K562 (cell line): ENCODE measurements around the gene FGF4. TPM values are rescaled to one million over a fixed set of nuclear protein-coding genes. Genes with fewer than 3 reads are reported as not detected.

Experiments
- ATAC-seq: fragments of 200-7000 bp; cut with Tn5 transposase; 3 replicates; pipeline ENCODE4 v1.9.1; 2020; ENCODE audit warnings: moderate library complexity
- BruUV-seq: library from RNA; stranded (reverse); fragments of 400-500 nt; replicated peaks from 2 replicates; lab custom pipeline; 2021; lab: Mats Ljungman, UMichigan
- CTCF ChIA-PET: fragments of 300-600 bp; formaldehyde crosslinking; extraction: SDS; loops from one replicate; lab custom pipeline; 2021; ENCODE audit warnings: low intra/inter-chr PET ratio; lab: Yijun Ruan, JAX
- POLR2A ChIA-PET: fragments of 300-600, 350-650 bp; sonication (Branson Sonifier 250); formaldehyde crosslinking; extraction: SDS; loops from one replicate; lab custom pipeline; 2021; ENCODE audit warnings: antibody characterized with exemption, inconsistent platforms; lab: Yijun Ruan, JAX
- DNase-seq, 4 experiments: peaks; one replicate each; pipeline versions ENCODE4 v3.0.0 to v3.0.0-alpha.2; 2011 to 2018; ENCODE audit warnings: low spot score in 3 of 4, mixed read lengths in 3 of 4; ENCODE audit errors: extremely low read depth in 1 of 4
- FAIRE-seq: peaks from 2 replicates; lab custom pipeline; 2011; peaks lifted over from hg19 to GRCh38; lab: Jason Lieb, UNC
- H2AFZ ChIP-seq: 2 replicates; pipeline ENCODE4 v1.6.0; 2011; ENCODE audit warnings: low read depth, low read length, control low read depth, inconsistent platforms
- H3K27ac ChIP-seq: fragments of 200-600 bp; 3 replicates; pipeline ENCODE4 v1.8.0; 2011; ENCODE audit warnings: low read depth, mild to moderate bottlenecking, control low read depth, inconsistent platforms, low read length, moderate library complexity, mixed read lengths; ENCODE audit errors: extremely low read depth
- H3K27me3 ChIP-seq, 2 experiments: fragments of 300-600 bp in 1 of 2; 2 replicates in 1 of 2; 3 replicates in 1 of 2; pipeline versions ENCODE4 v1.6.0 to v1.8.0; 2011; ENCODE audit warnings: inconsistent platforms in 2 of 2, low read length in 2 of 2, mild to moderate bottlenecking in 1 of 2, mixed read lengths in 1 of 2, moderate library complexity in 1 of 2; ENCODE audit not compliant: control insufficient read depth in 2 of 2, insufficient read depth in 2 of 2
- H3K36me3 ChIP-seq: fragments of 300-600 bp; 3 replicates; pipeline ENCODE4 v1.8.0; 2011; ENCODE audit warnings: mild to moderate bottlenecking, low read length, inconsistent platforms; ENCODE audit not compliant: control insufficient read depth, insufficient read depth
- H3K4me1 ChIP-seq, 2 experiments: fragments of 200-600 bp in 1 of 2; replicated peaks in 1 of 2; 2 replicates in 1 of 2; 3 replicates in 1 of 2; pipeline versions ENCODE4 v1.5.1 to v1.8.0; 2011; ENCODE audit warnings: inconsistent platforms in 2 of 2, low read length in 2 of 2, mild to moderate bottlenecking in 1 of 2, mixed read lengths in 1 of 2, moderate library complexity in 1 of 2; ENCODE audit not compliant: control insufficient read depth in 2 of 2, insufficient read depth in 2 of 2
- H3K4me2 ChIP-seq: 2 replicates; pipeline ENCODE4 v1.6.1; 2011; ENCODE audit warnings: low read length, control low read depth, inconsistent platforms, mixed read lengths; ENCODE audit not compliant: insufficient read depth
- H3K4me3 ChIP-seq: fragments of 200-600 bp; sonication (generic), shearing (Covaris generic); 2 replicates; pipeline ENCODE4 v1.5.1; 2016; ENCODE audit warnings: control low read depth, inconsistent platforms
- H3K79me2 ChIP-seq: fragments of 200-600 bp; 3 replicates; pipeline ENCODE4 v1.8.0; 2011; ENCODE audit warnings: low read length, inconsistent platforms; ENCODE audit not compliant: control insufficient read depth, insufficient read depth
- H3K9ac ChIP-seq, 2 experiments: 2 replicates each; pipeline versions ENCODE4 v1.6.0 to v1.6.1; 2011; ENCODE audit warnings: low read depth in 2 of 2, low read length in 2 of 2, control low read depth in 1 of 2, inconsistent platforms in 1 of 2, mild to moderate bottlenecking in 1 of 2, mixed read lengths in 1 of 2; ENCODE audit not compliant: insufficient read depth in 1 of 2
- H3K9me1 ChIP-seq: one replicate; pipeline ENCODE4 v1.6.0; 2011; ENCODE audit warnings: inconsistent platforms, mild to moderate bottlenecking, low read length, moderate library complexity; ENCODE audit not compliant: control insufficient read depth, insufficient read depth
- H3K9me3 ChIP-seq: replicated peaks from 2 replicates; pipeline ENCODE4 v1.5.1; 2011; ENCODE audit warnings: low read depth, low read length, inconsistent platforms; ENCODE audit not compliant: control insufficient read depth, insufficient read depth
- H4K20me1 ChIP-seq: replicated peaks from 2 replicates; pipeline ENCODE4 v1.6.1; 2011; ENCODE audit warnings: low read length, inconsistent platforms, mixed read lengths; ENCODE audit not compliant: control insufficient read depth, insufficient read depth
- DPF2 ChIP-seq: fragments of 450-650 bp; IDR thresholded peaks from 2 replicates; pipeline ENCODE4 v1.6.1; 2016
- KAT8 ChIP-seq: fragments of 450-650 bp; IDR thresholded peaks from 2 replicates; pipeline ENCODE4 v1.6.1; 2016; ENCODE audit warnings: low read depth, mild to moderate bottlenecking
- KDM1A ChIP-seq, 2 experiments: fragments of 450-650 bp; IDR thresholded peaks; 2 replicates each; pipeline ENCODE4 v1.6.1; 2016; ENCODE audit warnings: mild to moderate bottlenecking in 2 of 2
- MCM3 ChIP-seq: fragments of 450-650 bp; IDR thresholded peaks from 2 replicates; pipeline ENCODE4 v1.6.1; 2016
- NR4A1 ChIP-seq, 2 experiments: fragments of 250-450 bp in 1 of 2; fragments of 450-650 bp in 1 of 2; sonication (Bioruptor Pico) in 1 of 2; IDR thresholded peaks; 2 replicates each; pipeline versions ENCODE4 v1.4.0 to v1.6.1; 2016 to 2020; ENCODE audit warnings: mild to moderate bottlenecking in 2 of 2, missing compliant biosample characterization in 1 of 2, missing genetic modification characterization in 1 of 2, moderate library complexity in 1 of 2
- PPARD ChIP-seq: fragments of 250-450 bp; sonication (Bioruptor Pico); IDR thresholded peaks from 2 replicates; pipeline ENCODE4 v1.8.0; 2022; ENCODE audit warnings: inconsistent platforms, mild to moderate bottlenecking, moderate library complexity
- RBM15 ChIP-seq: fragments of 200-400 bp; formaldehyde crosslinking; IDR thresholded peaks from 2 replicates; pipeline ENCODE4 v1.6.1; 2018; ENCODE audit warnings: mild to moderate bottlenecking, low read length, moderate library complexity; ENCODE audit not compliant: insufficient read depth
- SIN3A ChIP-seq, 2 experiments: fragments of 150-350 bp in 1 of 2; IDR thresholded peaks; 2 replicates each; pipeline ENCODE4 v1.6.1; 2011 to 2016; ENCODE audit warnings: borderline replicate concordance in 2 of 2, low read depth in 2 of 2, low read length in 2 of 2, mild to moderate bottlenecking in 2 of 2, moderate library complexity in 2 of 2; ENCODE audit not compliant: control insufficient read depth in 1 of 2
- WGBS: fragments of 100-300 bp; shearing (Covaris generic); methylation state at CpG from one replicate; pipeline ENCODE4 v1.1.6; 2016; ENCODE audit warnings: low coverage, mixed read lengths; ENCODE audit not compliant: insufficient coverage; ENCODE audit errors: missing lambda C conversion rate; 5-methylcytosine and 5-hydroxymethylcytosine counted together
- in situ Hi-C: fragments of 300-500 bp; cut with MboI; formaldehyde crosslinking; loops from 4 replicates; pipeline ENCODE4 v1.15.0; 2018; ENCODE audit warnings: inconsistent platforms, mixed read lengths
- intact Hi-C: fragments of 100-400 bp; cut with micrococcal nuclease; formaldehyde crosslinking; loops from 2 replicates; pipeline ENCODE4 v1.14.2; 2022
- polyA plus RNA-seq, 8 experiments: library from polyadenylated mRNA; depleted of rRNA in 4 of 8; stranded (reverse) in 5 of 8; unstranded in 3 of 8; fragments of >200 nt; fragmentation: Nextera tagmentation in 2 of 8; fragmentation: Illumina TruSeq in 1 of 8; extraction: Ambion mirVana in 2 of 8; extraction: Trizol in 1 of 8; gene quantifications; 2 replicates each; pipeline versions ENCODE4 v1.2.1 to v1.2.3, GENCODE V29; 2011 to 2014; ENCODE audit warnings: inconsistent platforms in 1 of 8, missing spikeins in 1 of 8
- total RNA-seq, 7 experiments: library from RNA; depleted of rRNA in 6 of 7; stranded (reverse); fragments of >200 nt in 6 of 7; fragmentation: Illumina TruSeq in 2 of 7; extraction: Trizol in 2 of 7; gene quantifications; 2 replicates each; pipeline versions ENCODE4 v1.2.1 to v1.2.3, GENCODE V29; 2011 to 2021; ENCODE audit warnings: low replicate concordance in 1 of 7
- TF ChIP-seq, protein P1 (sequence below): fragments of 250-450 bp; sonication (Bioruptor Pico); IDR thresholded peaks from 2 replicates; pipeline ENCODE4 v1.5.0; 2021; ENCODE audit warnings: mild to moderate bottlenecking, borderline replicate concordance
- TF ChIP-seq, protein P2 (sequence below), 2 experiments: fragments of 450-650 bp; IDR thresholded peaks; 2 replicates each; pipeline ENCODE4 v1.6.1; 2016; ENCODE audit warnings: mild to moderate bottlenecking in 2 of 2, borderline replicate concordance in 1 of 2, low read depth in 1 of 2, moderate library complexity in 1 of 2

Gene FGF4
- total and polyA plus RNA-seq, 9 of the 15 experiments (the other 6 are each of a cell fraction or from before 2014, with no cell fraction given), result not detected

DNA sequence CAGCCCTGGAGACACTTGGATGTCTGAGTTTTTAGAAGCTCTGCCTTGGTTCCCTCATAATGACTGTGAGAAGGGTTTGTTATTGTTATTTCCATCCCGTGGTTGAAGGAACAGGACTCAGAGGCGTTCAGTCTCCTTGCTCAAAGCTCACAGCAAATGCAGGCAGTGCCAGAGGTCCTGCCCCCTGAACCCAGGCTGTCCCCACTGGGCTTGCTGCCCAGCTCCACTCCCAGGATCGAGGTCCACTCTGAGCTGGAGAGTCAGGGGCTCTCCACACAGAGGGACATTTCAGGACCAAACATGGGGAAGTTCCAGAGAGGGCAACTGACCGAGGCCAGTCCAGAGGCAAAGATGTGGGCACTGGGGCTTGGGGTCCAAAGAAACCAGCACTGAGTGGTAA lies 14.8 kb downstream of the FGF4 start (continued):
- TF ChIP-seq RBM15, result no peak

DNA sequence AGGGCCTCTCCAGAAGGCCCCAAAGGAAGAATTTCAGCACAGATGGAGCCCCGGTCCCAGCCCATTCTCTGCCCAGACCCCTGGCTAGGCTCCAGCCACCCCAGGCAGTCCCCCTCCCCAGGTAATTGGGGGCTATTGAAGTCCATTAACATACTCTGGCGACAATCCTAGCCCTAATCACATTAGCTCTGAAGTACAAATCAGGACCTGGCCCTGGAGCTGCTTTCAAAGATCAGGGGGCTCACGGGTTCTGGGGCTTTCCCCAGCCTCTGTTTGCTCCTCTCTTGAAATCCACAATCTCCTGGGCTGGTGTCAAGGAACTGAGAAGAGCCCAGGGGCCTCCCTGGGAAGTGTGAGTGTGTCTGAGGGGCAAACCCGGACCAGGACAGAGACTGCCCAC lies 22.3 kb downstream of the FGF4 start:
- H3K9me1 ChIP-seq, result no peaks in the 10 kb centered on the region
- H2AFZ ChIP-seq, result no peak overlapping the region
- CTCF ChIA-PET, result interaction anchor here (0.6 kb wide), 1 partner anchor 46 kb away, joined by 3 read pairs; no protein-coding TSS in a partner anchor
- H3K79me2 ChIP-seq, result no peaks in the 10 kb centered on the region
- H3K4me2 ChIP-seq, result no peak overlapping the region
- intact Hi-C loops, result no loop called here
- no peaks in the 10 kb centered on the region for H3K36me3 ChIP-seq
- peaks cover 7% of the 10 kb centered on the region; the same call in 1 of the 2 replicates for H4K20me1 ChIP-seq
- ATAC-seq (no peak), DNase-seq (no peak), FAIRE-seq (no peak)
- no peaks in the 10 kb centered on the region for H3K9me3 ChIP-seq
- TF ChIP-seq DPF2, result no peak
- TF ChIP-seq, protein P1, sequence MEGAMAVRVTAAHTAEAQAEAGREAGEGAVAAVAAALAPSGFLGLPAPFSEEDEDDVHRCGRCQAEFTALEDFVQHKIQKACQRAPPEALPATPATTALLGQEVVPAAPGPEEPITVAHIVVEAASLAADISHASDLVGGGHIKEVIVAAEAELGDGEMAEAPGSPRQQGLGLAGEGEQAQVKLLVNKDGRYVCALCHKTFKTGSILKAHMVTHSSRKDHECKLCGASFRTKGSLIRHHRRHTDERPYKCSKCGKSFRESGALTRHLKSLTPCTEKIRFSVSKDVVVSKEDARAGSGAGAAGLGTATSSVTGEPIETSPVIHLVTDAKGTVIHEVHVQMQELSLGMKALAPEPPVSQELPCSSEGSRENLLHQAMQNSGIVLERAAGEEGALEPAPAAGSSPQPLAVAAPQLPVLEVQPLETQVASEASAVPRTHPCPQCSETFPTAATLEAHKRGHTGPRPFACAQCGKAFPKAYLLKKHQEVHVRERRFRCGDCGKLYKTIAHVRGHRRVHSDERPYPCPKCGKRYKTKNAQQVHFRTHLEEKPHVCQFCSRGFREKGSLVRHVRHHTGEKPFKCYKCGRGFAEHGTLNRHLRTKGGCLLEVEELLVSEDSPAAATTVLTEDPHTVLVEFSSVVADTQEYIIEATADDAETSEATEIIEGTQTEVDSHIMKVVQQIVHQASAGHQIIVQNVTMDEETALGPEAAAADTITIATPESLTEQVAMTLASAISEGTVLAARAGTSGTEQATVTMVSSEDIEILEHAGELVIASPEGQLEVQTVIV (CRISPR knock-in tag), result no peak
- no peak for TF ChIP-seq PPARD (CRISPR knock-in tag)
- TF ChIP-seq KDM1A (IDR thresholded peaks at IDR 0.05), result no peak
- TF ChIP-seq MCM3, result no peak
- TF ChIP-seq KAT8, result no peak
- TF ChIP-seq, protein P2, sequence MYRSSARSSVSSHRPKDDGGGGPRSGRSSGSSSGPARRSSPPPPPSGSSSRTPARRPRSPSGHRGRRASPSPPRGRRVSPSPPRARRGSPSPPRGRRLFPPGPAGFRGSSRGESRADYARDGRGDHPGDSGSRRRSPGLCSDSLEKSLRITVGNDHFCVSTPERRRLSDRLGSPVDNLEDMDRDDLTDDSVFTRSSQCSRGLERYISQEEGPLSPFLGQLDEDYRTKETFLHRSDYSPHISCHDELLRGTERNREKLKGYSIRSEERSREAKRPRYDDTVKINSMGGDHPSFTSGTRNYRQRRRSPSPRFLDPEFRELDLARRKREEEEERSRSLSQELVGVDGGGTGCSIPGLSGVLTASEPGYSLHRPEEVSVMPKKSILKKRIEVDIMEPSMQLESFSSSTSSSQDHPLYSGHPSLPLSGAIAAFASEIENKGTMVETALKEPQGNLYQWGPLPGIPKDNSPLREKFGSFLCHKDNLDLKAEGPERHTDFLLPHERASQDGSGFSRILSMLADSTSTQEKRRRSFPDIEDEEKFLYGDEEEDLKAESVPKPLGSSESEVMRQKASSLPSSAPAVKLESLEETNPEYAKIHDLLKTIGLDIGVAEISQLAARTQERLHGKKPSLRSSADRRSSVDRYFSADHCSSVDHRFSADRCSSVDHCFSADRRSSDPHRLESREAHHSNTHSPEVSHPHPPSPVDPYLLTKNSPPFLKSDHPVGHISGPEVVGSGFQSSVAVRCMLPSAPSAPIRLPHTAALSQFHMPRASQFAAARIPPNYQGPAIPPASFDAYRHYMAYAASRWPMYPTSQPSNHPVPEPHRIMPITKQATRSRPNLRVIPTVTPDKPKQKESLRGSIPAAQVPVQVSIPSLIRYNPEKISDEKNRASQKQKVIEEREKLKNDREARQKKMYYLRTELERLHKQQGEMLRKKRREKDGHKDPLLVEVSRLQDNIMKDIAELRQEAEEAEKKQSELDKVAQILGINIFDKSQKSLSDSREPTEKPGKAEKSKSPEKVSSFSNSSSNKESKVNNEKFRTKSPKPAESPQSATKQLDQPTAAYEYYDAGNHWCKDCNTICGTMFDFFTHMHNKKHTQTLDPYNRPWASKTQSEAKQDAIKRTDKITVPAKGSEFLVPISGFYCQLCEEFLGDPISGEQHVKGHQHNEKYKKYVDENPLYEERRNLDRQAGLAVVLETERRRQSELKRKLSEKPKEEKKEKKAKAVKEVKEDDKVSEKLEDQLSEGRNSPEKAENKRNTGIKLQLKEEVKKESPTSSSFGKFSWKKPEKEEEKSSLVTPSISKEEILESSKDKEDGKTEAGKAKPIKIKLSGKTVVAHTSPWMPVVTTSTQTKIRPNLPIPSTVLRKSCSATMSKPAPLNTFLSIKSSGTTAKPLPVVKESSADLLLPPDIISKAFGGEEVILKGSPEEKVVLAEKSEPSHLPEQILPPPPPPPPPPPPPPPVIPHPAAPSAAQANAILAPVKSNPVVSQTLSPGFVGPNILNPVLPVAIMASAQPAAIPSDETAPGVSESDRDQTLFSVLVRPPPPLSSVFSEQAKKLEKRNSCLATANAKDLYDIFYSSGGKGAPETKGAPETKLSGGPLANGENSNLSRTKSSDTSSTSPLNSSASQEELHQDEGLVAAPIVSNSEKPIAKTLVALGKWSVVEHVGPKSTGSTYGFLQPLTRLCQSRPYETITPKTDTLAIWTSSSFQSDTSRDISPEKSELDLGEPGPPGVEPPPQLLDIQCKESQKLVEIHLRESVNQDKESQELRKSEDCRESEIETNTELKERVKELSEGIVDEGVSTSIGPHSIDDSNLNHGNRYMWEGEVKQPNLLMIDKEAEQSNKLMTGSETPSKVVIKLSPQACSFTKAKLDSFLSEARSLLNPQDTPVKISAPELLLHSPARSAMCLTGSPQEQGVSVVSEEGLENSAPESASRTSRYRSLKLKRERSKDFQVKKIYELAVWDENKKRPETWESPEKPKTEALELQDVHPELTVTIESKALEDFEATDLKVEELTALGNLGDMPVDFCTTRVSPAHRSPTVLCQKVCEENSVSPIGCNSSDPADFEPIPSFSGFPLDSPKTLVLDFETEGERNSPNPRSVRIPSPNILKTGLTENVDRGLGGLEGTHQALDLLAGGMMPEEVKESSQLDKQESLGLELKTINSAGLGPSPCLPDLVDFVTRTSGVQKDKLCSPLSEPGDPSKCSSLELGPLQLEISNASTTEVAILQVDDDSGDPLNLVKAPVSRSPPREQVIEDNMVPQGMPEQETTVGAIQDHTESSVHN (IDR thresholded peaks at IDR 0.05; ENCODE audit: borderline replicate concordance in 1 of 2, low read depth in 1 of 2), result no peak
- TF ChIP-seq SIN3A (IDR thresholded peaks at IDR 0.05; ENCODE audit: borderline replicate concordance in 2 of 2, control insufficient read depth in 1 of 2, low read depth in 2 of 2, low read length in 2 of 2), result no peak
- no peak for TF ChIP-seq NR4A1 (CRISPR knock-in tag; IDR thresholded peaks at IDR 0.05)
- TF ChIP-seq NR4A1 (tag; IDR thresholded peaks at IDR 0.05), result no peak
- 2% methylated on average over 4 of the region's 4 CpGs for WGBS
- H3K27ac ChIP-seq, result no peak overlapping the region
- BruUV-seq, result no TSS peak
- H3K9ac ChIP-seq, result no peak overlapping the region
- H3K27me3 ChIP-seq, result peaks cover 0 to 32% of the 10 kb centered on the region in 2 experiments
- no peak overlapping the region for H3K4me3 ChIP-seq
- H3K4me1 ChIP-seq, result no peaks in the 10 kb centered on the region; a peak in 1 of 5 replicates
- in situ Hi-C loops, result no loop called here
- POLR2A ChIA-PET, result no interaction called here
